ENCODE results near the gene ZC3H12A.

Gene ZC3H12A

DNA sequence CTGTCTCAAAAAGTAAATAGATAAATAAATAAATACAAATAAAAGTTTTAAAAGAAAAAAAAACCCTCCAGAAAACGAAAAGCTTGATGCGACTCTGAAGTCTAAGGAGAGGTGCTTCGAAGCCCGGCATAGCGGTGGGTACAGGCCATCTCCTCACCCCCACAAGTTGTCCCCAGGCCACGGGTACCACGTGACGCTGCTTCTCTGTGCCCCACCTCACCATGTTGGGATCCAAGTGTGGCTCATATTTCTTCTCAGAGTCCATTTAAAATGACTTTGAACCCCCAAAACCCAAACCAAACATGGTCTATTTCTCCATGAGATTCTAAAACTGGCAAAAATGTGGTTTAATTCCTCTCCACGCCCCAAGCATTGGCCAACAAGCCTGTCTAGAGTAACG, 32.9 kb upstream of the ZC3H12A start:
- POLR2A ChIA-PET, result no interaction called here
- CTCF ChIA-PET, result no interaction called here
- TF ChIP-seq, protein P1, sequence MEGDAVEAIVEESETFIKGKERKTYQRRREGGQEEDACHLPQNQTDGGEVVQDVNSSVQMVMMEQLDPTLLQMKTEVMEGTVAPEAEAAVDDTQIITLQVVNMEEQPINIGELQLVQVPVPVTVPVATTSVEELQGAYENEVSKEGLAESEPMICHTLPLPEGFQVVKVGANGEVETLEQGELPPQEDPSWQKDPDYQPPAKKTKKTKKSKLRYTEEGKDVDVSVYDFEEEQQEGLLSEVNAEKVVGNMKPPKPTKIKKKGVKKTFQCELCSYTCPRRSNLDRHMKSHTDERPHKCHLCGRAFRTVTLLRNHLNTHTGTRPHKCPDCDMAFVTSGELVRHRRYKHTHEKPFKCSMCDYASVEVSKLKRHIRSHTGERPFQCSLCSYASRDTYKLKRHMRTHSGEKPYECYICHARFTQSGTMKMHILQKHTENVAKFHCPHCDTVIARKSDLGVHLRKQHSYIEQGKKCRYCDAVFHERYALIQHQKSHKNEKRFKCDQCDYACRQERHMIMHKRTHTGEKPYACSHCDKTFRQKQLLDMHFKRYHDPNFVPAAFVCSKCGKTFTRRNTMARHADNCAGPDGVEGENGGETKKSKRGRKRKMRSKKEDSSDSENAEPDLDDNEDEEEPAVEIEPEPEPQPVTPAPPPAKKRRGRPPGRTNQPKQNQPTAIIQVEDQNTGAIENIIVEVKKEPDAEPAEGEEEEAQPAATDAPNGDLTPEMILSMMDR (IDR thresholded peaks at IDR 0.05; ENCODE audit: insufficient read depth, low read length, missing control alignments), result no peak
- no peak overlapping the region for H3K4me3 ChIP-seq (ENCODE audit: low read depth, low read length)
- no peak for DNase-seq (ENCODE audit: low read depth, low spot score)

DNA sequence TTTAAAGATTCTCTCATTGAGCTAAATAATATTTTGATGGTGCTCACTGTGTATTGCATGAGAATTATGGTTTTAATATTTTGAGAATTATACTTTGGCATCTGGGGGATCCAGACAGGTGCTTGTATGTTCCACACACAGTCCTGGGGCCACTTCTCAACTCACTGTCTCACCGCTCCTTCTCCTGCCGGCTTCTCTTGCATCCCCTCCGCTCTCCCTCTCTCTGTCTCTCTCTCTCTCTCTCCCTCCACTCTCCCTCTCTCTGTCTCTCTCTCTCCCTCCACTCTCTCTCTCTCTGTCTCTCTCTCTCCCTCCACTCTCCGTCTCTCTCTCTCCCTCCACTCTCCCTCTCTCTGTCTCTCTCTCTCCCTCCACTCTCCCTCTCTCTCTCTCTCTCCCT, 32.2 kb upstream of the ZC3H12A start:
- H3K4me3 ChIP-seq (ENCODE audit: low read depth, low read length), result no peak overlapping the region
- ChIA-PET POLR2A (no interaction called here), CTCF (no interaction called here)
- TF ChIP-seq, protein P1 (IDR thresholded peaks at IDR 0.05; ENCODE audit: insufficient read depth, low read length, missing control alignments), result no peak
- DNase-seq (ENCODE audit: low read depth, low spot score), result no peak

DNA sequence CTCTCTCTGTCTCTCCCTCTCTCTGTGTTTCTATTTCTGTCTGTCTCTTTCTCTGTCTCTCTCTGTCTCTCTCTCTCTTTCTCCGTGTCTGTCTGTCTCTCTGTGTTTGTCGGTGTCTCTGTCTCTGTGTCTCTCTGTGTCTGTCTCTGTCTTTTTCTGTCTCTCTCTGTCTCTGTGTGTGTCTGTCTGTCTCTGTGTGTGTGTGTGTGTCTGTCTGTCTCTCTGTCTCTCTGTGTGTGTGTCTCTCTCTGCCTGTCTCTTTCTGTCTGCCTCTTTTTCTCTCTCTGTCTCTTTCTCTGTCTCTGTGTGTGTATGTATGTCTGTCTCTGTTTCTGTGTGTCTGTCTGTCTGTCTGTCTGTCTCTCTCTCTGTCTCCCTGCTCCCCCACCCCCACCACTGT, 31.7 kb upstream of the ZC3H12A start:
- ChIA-PET CTCF (interaction anchor here (2.8 kb wide), 1 partner anchor 8 kb away, joined by 28 read pairs; no protein-coding TSS in a partner anchor), POLR2A (no interaction called here)
- no peak for DNase-seq (ENCODE audit: low read depth, low spot score)
- TF ChIP-seq, protein P1 (IDR thresholded peaks at IDR 0.05; ENCODE audit: insufficient read depth, low read length, missing control alignments), result no peak
- no peak overlapping the region for H3K4me3 ChIP-seq (ENCODE audit: low read depth, low read length)

DNA sequence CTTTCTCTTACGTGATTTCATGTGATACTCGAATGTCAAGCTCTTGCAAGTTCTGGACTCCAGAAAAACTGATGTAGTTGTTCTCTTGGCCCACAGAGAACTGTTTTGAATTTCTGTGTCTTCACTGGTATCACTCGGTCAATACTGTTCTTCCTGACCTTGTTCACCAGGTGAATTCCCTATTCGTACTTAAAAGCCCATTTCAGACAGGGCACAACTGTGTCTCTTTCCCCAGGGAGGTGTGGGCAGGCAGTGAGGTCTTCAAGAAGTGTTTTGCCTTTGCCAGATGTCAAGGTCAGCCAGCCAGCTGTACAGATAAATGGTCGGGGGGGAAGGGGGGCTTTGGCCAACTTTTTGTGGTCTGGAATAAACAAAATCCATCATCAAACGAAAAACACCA, 27.5 kb upstream of the ZC3H12A start:
- CTCF ChIA-PET, result interaction anchor here (1.6 to 22.6 kb wide), 2 partner anchors 12 to 44 kb away, joined by 3 to 521 read pairs; no protein-coding TSS in a partner anchor
- no peak for DNase-seq (ENCODE audit: low read depth, low spot score)
- TF ChIP-seq, protein P1 (IDR thresholded peaks at IDR 0.05; ENCODE audit: insufficient read depth, low read length, missing control alignments), result no peak
- POLR2A ChIA-PET, result no interaction called here
- H3K4me3 ChIP-seq (ENCODE audit: low read depth, low read length), result no peak overlapping the region

DNA sequence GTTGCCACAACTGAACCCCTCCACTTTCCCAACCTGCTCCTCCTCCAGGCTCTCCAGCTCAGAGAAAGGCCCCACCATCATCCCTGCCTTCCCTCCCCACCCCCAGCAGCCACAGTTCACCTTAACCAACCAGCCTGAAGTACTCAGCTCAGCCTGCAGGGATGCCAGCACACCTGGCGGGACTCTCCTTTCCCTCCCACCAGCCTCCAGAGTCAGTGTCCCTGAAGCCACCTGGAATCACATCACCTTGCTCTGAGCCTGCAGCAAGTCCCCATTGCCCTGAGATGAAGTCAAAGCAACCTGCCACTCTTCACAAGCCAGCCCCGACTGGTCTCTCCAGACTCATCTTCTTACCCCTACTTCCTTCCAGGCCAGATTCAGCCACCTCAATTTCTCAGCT, 26.2 kb upstream of the ZC3H12A start:
- TF ChIP-seq, protein P1 (IDR thresholded peaks at IDR 0.05; ENCODE audit: insufficient read depth, low read length, missing control alignments), result no peak
- POLR2A ChIA-PET, result no interaction called here
- CTCF ChIA-PET, result interaction anchor here (1.5 to 22.6 kb wide), 4 partner anchors 10 to 42 kb away, joined by 3 to 521 read pairs (median 6); no protein-coding TSS in a partner anchor
- no peak for DNase-seq (ENCODE audit: low read depth, low spot score)
- no peak overlapping the region for H3K4me3 ChIP-seq (ENCODE audit: low read depth, low read length)

DNA sequence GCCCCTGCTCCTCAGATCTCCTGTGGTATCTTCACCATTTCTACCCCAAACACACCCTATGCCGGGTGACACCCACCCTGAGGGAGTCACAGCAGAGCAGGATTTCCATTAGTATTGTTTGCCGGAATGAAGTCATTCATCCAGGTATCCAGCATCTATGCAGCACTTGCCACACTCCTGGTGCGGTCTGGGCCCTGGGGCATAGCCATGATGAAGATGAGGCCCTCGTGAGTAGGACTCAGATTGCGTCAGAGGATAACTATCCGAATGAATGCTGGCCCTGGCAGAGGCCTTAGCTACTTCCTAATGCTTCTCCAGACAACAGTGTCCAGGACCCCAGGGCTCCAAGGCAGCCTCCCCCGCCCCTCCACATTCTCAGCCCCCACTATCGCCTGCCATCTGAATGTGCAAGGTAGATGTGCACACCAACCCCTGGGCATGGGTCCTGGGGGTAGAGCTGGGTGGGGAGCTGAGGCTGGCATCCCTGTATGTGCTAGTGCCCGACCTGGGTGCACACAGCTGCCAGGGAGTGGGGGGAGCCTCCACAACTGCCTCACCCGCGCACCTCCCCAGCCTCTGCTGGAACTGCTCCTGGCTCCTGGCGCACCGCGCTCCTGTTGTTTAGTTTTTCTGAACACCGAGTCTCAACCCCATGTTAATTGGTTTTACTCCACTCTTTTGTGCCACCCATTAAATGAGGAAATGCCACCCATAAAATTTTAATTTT, 25.5 kb upstream of the ZC3H12A start:
- H3K4me3 ChIP-seq (ENCODE audit: low read depth, low read length), result no peak overlapping the region
- CTCF ChIA-PET, result interaction anchor here (1.3 to 22.6 kb wide), 5 partner anchors 9 to 233 kb away, joined by 3 to 521 read pairs (median 8); no protein-coding TSS in a partner anchor
- POLR2A ChIA-PET, result no interaction called here
- TF ChIP-seq, protein P1 (IDR thresholded peaks at IDR 0.05; ENCODE audit: insufficient read depth, low read length, missing control alignments), result no peak
- no peak for DNase-seq (ENCODE audit: low read depth, low spot score)
